Measurements from ENCODE around the gene GOLGA6L4.
"Not testable (repeated sequence)": the region's sequence is repeated elsewhere in the genome, so short reads cannot be mapped to it uniquely, and the experiment has no call there.

GOLGA6L4 gene

DNA sequence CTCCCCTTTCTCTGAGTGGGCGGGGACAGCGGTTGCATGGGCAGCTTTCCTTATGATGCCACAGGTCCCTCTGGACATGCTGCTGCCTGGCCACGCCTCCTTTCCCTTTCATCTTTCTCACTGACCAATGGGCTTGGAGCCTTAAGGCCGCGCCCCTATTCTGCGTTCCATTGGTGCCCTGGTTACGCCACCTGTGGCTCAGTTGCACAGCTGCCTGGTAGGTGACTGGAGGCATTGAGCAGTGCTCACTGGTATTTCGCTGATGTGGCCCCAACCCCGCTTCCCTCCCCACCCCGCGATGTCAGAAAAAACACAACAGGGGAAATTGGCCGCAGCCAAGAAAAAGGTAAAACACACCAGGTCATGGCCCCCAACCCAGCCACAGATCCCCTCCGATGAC, at the start of gene GOLGA6L4:
TSS of gene GOLGA6L4 (plus strand) at position 201 of the 400 bp plus-strand sequence. CDS start at position 263, 62 bp downstream.
- H3K27me3 ChIP-seq (ENCODE audit: control insufficient read depth in 1 of 2, insufficient read depth in 2 of 2, low read length in 2 of 2); H3K36me3 ChIP-seq (ENCODE audit: control insufficient read depth in 1 of 2, insufficient read depth in 2 of 2, low read length in 2 of 2); H3K27ac ChIP-seq (ENCODE audit: low read depth, low read length); H3K4me1 ChIP-seq (ENCODE audit: control insufficient read depth in 1 of 2, insufficient read depth in 2 of 2, low read length in 2 of 2); H3K9ac ChIP-seq (ENCODE audit: low read depth in 1 of 2, low read length in 2 of 2); H3K9me3 ChIP-seq (ENCODE audit: control insufficient read depth in 1 of 2, low read length in 2 of 2); H3K4me3 ChIP-seq (ENCODE audit: low read depth in 1 of 2, low read length in 2 of 2): not testable (repeated sequence)

- not testable (repeated sequence) for H3K36me3 ChIP-seq (ENCODE audit: control insufficient read depth in 1 of 2, insufficient read depth in 2 of 2, low read length in 2 of 2); H3K27me3 ChIP-seq (ENCODE audit: control insufficient read depth in 1 of 2, insufficient read depth in 2 of 2, low read length in 2 of 2); H3K4me1 ChIP-seq (ENCODE audit: control insufficient read depth in 1 of 2, insufficient read depth in 2 of 2, low read length in 2 of 2); H3K27ac ChIP-seq (ENCODE audit: low read depth, low read length); H3K9ac ChIP-seq (ENCODE audit: low read depth in 1 of 2, low read length in 2 of 2); H3K4me3 ChIP-seq (ENCODE audit: low read depth in 1 of 2, low read length in 2 of 2); H3K9me3 ChIP-seq (ENCODE audit: control insufficient read depth in 1 of 2, low read length in 2 of 2)
Observed at GRCh38 chr15:84192982-84193381, 42.6 kb upstream of the GOLGA6L4 start.

- H3K9me3 ChIP-seq (ENCODE audit: control insufficient read depth in 1 of 2, low read length in 2 of 2); H3K27ac ChIP-seq (ENCODE audit: low read depth, low read length); H3K4me3 ChIP-seq (ENCODE audit: low read depth in 1 of 2, low read length in 2 of 2); H3K27me3 ChIP-seq (ENCODE audit: control insufficient read depth in 1 of 2, insufficient read depth in 2 of 2, low read length in 2 of 2); H3K36me3 ChIP-seq (ENCODE audit: control insufficient read depth in 1 of 2, insufficient read depth in 2 of 2, low read length in 2 of 2); H3K9ac ChIP-seq (ENCODE audit: low read depth in 1 of 2, low read length in 2 of 2); H3K4me1 ChIP-seq (ENCODE audit: control insufficient read depth in 1 of 2, insufficient read depth in 2 of 2, low read length in 2 of 2): not testable (repeated sequence)
Observed at GRCh38 chr15:84195603-84196002, 40.0 kb upstream of the GOLGA6L4 start.

- H3K27me3 ChIP-seq (ENCODE audit: control insufficient read depth in 1 of 2, insufficient read depth in 2 of 2, low read length in 2 of 2); H3K4me1 ChIP-seq (ENCODE audit: control insufficient read depth in 1 of 2, insufficient read depth in 2 of 2, low read length in 2 of 2); H3K9me3 ChIP-seq (ENCODE audit: control insufficient read depth in 1 of 2, low read length in 2 of 2); H3K27ac ChIP-seq (ENCODE audit: low read depth, low read length); H3K4me3 ChIP-seq (ENCODE audit: low read depth in 1 of 2, low read length in 2 of 2); H3K9ac ChIP-seq (ENCODE audit: low read depth in 1 of 2, low read length in 2 of 2); H3K36me3 ChIP-seq (ENCODE audit: control insufficient read depth in 1 of 2, insufficient read depth in 2 of 2, low read length in 2 of 2): not testable (repeated sequence)
Observed at GRCh38 chr15:84196530-84197188, 38.9 kb upstream of the GOLGA6L4 start.

DNA sequence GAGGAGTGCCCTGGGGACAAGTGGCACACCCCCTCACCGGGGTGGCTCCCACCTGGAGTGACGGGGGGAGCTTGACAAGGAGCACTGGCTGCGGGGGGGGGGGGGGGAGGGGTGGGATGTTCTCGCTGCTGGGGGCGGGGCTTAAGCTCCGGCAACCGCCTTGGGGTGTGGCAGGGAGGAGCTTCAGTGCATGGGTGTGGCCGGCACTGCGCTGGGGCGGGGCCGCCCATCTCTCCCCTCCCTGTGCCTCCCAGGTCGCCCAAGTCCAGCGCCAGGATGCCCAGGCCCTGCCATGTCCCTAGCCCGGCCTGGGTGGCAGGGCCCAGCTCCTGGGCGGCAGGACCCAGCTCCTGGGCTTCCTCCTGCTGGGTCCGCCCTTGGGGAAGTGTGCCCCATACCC, 35.7 kb upstream of the GOLGA6L4 start:
- not testable (repeated sequence) for H3K36me3 ChIP-seq (ENCODE audit: control insufficient read depth in 1 of 2, insufficient read depth in 2 of 2, low read length in 2 of 2); H3K4me1 ChIP-seq (ENCODE audit: control insufficient read depth in 1 of 2, insufficient read depth in 2 of 2, low read length in 2 of 2)

DNA sequence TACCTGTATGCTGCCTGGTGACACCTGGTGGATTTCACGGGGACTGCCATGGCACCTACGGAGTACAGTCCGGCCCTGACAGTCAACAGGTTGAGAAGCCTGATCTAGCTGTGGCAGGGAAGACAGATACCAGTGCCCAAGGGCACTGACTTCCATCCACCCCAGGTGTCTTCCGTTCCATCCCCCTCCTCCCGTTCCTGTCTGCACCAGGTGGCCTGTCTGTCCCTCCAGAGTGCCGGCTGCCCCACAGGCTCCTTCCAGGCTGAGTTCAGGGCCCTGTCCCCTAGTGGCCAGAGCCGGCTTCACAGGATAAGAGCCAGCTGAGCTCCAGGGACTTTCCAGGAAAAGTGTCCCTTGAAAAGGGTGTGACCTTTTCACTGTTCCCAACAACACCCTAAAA, 10.9 kb downstream of the GOLGA6L4 start:
- not testable (repeated sequence) for H3K27me3 ChIP-seq (ENCODE audit: control insufficient read depth in 1 of 2, insufficient read depth in 2 of 2, low read length in 2 of 2); H3K9me3 ChIP-seq (ENCODE audit: control insufficient read depth in 1 of 2, low read length in 2 of 2); H3K27ac ChIP-seq (ENCODE audit: low read depth, low read length); H3K36me3 ChIP-seq (ENCODE audit: control insufficient read depth in 1 of 2, insufficient read depth in 2 of 2, low read length in 2 of 2); H3K4me1 ChIP-seq (ENCODE audit: control insufficient read depth in 1 of 2, insufficient read depth in 2 of 2, low read length in 2 of 2); H3K9ac ChIP-seq (ENCODE audit: low read depth in 1 of 2, low read length in 2 of 2); H3K4me3 ChIP-seq (ENCODE audit: low read depth in 1 of 2, low read length in 2 of 2)

More for the DNA sequence above, 35.7 kb upstream of the GOLGA6L4 start:
- not testable (repeated sequence) for H3K4me3 ChIP-seq (ENCODE audit: low read depth in 1 of 2, low read length in 2 of 2); H3K27ac ChIP-seq (ENCODE audit: low read depth, low read length); H3K9me3 ChIP-seq (ENCODE audit: control insufficient read depth in 1 of 2, low read length in 2 of 2); H3K9ac ChIP-seq (ENCODE audit: low read depth in 1 of 2, low read length in 2 of 2); H3K27me3 ChIP-seq (ENCODE audit: control insufficient read depth in 1 of 2, insufficient read depth in 2 of 2, low read length in 2 of 2)

Measured in duodenal mucosa (tissue), 2 donors.